SW 1271 (cell line): Measurements from ENCODE around the gene BCAS4.
"Not testable (repeated sequence)": the region's sequence is repeated elsewhere in the genome, so short reads cannot be mapped to it uniquely, and the experiment has no call there.

Experiments
- DNase-seq, 2 experiments: peaks; one replicate each; lab custom pipeline; 2025; lab: John Stamatoyannopoulos, UW

The BCAS4 gene

GRCh38 chr20:50794846-50795634, at the start of gene BCAS4:
Gene BCAS4, plus strand, starts transcription at chr20:50795061. Its CDS starts 23 bp downstream, at chr20:50795084.
- DNase-seq, result peak; percentile 77 to 88

DNA sequence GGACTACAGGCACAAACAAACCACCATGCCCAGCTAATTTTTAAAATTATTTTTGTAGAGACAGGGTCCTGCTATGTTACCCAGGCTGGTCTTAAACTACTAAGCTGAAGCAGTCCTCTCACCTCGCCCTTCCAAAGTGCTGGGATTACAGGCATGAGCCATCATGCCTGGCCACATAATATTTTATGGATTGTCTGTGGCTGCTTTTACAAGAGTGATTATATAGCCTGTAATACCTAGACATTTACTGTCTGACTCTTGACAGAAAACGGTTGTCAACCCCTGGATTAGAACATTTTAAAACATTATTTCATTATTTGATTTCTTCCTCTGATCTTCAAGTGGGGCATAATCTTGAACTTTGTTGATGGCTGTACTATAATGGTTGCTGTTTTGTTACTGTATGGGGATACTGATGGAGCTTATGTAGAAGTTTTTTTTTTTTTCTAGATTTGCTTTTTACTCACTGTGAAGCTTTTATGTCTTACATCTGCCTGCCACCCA, 49.2 kb upstream of the BCAS4 start:
- no peak for DNase-seq

- DNase-seq, result no peak
Measured at GRCh38 chr20:50746138-50746940, 48.5 kb upstream of the BCAS4 start.

DNA sequence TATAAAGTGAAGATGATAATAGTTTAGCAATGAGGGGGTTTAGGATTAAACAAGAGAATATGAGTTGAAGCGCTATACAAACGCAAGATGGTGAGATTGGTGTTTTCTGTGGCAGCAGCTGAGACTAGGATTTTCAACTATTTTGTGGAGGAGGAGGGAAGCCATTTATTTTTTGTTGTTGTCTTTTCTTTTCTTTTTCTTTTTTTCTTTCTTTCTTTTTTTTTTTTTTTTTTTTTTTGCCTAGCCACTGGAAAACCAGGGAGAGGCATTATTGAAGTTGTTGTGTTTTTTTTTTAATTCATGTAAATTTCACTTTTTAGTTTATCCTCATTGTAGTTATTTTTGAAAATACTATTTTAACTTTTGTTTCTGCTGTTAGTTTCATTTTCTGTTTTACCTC, 47.6 kb upstream of the BCAS4 start:
- DNase-seq, result no peak

DNA sequence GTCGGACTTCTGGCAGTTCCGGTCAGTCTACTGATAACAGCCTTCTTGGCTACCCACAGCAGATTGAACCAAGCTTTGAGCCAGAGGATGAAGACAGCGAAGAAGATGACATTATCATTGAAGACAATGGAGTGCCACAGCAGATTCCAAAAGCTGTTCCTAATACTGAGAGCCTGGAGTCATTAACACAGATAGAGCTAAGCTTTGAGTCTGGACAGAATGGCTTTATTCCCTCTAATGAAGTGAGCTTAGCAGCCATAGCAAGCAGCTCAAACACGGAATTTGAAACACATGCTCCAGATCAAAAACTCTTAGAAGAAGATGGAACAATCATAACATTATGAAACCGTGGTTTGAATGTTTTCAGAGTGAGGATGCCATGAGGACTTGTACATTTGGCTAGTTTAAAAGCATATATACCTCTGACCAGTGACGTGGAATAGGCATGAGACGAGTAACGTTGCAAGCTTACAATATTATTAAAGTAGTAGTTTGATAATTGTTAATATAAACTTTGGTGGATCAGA, 44.7 kb upstream of the BCAS4 start:
- no peak for DNase-seq

- no peak for DNase-seq
Measured at GRCh38 chr20:50753152-50753551, 41.7 kb upstream of the BCAS4 start.

DNA sequence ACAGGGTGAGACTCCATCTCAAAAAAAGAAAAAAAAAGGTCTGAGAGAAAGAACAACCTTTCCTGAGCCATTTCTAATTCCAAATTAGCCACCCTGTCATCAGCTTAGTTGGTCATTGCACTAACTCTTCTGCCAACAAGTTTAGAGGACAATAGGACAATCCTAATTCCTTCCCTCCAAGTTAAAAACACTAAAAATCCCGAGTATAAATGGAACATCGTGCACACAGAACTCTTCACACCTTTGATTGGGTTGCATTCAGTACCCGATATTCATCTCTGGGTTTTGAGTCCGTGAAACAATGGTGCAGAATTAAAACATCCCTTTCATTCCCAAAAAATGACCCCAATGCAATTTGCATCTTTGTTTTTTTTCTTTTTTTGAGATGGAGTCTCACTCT, 40.4 kb upstream of the BCAS4 start:
- DNase-seq, result no peak

DNA sequence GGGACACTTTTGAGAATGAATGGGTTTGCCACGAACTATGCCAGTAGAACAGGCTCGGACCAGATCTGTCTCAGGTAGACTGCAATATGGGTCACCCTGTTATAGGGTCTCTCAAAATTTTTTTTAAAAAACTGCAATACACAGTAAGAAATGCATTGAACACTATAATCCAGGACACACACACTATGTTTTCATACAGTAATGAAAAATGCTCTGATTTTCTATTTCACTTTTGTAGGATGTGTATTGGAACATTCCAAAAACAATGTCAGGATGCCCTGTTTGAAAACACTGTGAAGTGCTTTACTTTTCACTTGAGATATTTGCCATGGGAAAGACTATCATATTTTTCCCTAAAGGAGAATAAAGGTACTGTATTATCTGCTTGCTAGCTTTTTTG, 38.4 kb upstream of the BCAS4 start:
- no peak for DNase-seq

DNA sequence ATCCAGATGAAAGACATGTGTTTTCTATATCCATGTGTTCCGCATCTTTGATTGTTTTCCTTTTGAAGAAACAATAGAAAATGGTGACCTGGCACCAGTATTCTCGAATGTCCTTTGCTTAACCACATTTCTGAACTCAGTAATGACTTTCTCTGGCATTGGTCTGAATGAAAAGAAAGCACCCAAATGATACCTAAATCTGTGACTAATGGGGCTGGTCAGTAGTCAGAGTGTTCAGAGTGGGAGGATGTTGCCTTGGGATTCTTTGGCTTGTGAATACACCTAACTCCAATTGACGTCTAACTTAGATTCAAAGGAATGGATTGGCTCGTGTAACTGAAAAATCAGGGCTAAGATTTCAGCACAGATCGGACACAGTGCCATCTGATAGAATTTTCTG, 36.4 kb upstream of the BCAS4 start:
- DNase-seq, result no peak

DNA sequence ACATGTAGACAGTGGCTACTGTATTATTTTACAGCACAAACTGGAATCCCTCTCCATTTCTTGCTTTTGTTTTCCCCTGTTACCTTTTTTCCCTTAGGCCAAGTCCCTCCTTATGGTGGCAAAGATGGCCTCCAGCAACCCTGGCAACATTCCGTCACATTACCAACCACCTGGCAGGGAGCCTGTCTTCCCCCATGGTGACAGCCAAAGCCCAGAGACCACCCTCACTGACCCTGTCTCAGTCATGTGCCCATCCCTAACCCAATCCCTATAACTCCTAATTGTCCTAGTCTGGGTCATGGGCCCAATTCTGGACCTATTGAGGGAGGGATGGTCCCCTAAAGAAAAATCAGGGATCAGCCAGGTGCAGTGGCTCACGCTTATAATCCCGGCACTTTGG, 35.9 kb upstream of the BCAS4 start:
- no peak for DNase-seq

DNA sequence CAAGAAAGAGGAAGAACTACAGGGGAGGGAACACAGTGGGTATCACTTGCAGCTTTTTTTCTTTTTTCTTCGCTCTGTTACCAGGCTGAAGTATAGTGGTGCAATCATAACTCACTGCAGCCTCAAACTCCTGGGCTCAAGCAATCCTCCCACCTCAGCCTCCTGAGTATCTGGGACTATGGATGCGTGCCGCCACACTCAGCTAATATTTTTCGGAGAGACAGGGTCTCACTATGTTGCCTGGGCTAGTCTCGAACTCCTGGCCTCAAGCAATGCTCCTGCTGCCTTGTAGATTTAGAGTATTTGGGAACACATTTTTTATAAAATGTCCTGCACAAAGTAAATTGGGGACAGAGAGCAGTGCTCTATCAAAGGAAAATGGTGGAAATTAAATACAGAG, 35.2 kb upstream of the BCAS4 start:
- DNase-seq, result no peak

- DNase-seq, result no peak
Measured at GRCh38 chr20:50762045-50762422, 32.8 kb upstream of the BCAS4 start.

DNA sequence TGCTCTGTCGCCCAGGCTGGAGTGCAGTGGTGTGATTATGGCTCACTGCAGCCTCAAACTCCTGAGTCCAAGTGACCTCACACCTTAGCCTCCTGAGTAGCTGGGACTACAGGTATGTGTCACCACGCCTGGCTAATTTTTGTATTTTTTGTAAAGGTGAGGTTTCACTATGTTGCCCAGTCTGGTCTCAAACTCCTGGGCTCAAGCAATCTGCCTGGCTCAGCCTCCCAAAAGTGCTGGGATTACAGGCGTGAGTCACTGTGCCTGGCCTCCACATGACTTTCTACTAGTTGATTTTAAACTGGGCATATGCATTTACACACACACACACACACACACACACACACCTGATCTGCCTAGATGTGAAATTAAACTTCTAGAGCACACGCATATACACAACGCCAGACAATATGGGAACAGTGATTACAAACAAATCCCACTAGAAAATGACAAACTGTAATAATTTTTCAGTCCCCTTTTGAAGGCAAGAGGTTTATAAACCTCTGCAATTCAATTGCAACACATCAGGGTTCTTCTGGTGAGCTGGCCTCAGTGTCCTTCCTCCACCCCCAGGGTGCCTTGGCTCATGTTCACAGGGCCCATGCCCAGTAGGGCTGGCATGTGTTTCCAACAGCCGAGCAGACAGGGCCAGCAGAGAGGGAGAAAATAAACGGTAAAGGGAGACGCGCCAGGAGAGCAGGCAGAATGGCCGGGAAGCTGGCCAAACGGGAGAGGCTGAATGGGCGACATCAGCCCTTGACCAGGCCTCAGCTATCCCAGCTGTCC, 32.2 kb upstream of the BCAS4 start:
- DNase-seq, result no peak

- DNase-seq, result not testable (repeated sequence)
Measured at GRCh38 chr20:50763550-50764458, 31.1 kb upstream of the BCAS4 start.

DNA sequence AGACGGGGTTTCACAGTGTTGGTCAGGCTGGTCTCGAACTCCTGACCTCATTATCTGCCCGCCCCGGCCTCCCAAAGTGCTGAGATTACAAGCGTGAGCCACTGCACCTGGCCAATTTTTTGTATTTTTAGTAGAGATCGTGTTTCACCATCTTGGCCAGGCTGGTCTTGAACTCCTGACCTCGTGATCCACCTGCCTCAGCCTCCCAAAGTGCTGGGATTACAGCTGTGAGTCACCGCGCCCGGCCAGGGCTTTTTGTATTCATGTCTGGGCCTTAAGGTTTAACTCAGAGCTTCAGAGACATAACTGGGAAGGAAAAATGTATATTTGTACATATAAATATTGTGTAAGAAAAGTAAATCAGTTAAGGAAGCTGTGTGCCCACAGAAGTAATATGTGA, 29.6 kb upstream of the BCAS4 start:
- not testable (repeated sequence) for DNase-seq

- no peak for DNase-seq
Measured at GRCh38 chr20:50765674-50766073, 29.2 kb upstream of the BCAS4 start.

DNA sequence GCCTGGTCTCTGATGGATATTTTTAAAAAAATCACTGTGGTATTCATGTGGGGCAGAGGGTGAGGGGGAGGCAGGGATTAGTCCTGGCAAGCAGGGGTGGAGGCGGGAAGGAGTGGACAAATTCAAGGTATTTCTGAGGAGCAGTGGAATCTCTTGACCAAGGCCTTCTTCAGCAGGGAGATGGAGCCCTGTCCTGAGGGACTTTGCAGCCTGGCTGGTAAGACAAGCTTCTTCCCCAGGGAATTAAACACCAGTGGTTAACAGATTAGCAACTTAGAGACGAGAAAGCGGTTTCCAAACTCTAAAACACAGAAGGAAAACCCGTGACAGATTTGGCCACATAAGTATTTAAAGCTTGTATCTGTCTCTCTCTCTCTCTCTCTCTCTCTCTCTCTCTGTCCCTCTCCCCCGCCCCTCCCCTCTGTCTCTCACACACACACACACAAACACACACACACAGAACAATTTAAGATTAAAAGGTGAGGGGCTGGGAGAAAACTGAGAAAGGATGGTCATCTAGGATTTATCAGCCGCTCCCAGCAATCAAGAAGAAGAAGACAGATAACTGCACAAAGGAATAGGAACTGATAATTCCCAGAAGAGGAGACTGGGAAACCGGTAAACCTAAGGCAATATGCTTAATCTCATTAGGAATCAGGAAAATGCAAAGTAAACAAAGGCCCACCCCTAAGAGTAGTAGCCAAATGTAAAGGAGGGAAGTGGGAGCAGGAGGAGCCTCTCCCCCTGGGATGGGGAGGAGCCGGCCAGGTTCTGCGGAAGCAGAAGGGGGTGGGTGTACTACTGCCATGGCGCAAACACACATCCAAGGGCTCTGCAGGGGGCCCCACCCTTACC, 27.7 kb upstream of the BCAS4 start:
- not testable (repeated sequence) for DNase-seq

- DNase-seq, result not testable (repeated sequence)
Measured at GRCh38 chr20:50768991-50769390, 25.9 kb upstream of the BCAS4 start.

DNA sequence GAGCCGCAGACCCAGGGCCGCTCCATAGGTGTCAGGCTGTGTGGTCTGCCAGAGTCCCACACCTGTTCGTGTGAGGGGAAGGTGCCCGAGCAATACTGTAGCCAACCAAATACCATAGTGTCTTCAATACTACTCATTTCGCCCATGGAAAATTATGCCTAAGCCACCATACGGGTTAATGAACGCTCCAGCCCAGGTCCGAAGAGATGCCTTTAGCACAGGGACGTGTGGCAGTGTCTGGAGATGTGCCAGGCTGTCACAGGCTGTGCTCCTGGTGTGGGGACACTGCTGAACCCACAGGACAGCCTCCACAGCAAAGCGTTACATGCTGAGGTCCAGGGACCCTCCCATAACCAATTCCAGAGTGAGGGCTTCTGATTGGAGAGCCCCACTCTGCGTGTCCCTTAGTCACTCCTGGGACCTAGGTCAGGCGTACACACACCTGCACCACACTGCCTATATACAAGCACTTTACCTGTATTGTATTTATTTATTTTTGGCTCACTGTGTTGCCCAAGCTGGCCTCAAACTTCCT, 25.2 kb upstream of the BCAS4 start:
- not testable (repeated sequence) for DNase-seq
